Loucy (cell line): Measurements from ENCODE around the gene TBC1D22A.

Experiments
- H2AFZ ChIP-seq: fragments of 200-600 bp; sonication (generic); 2 replicates; pipeline ENCODE4 v1.6.0; 2016; ENCODE audit warnings: antibody characterized with exemption, mild to moderate bottlenecking, low read length, moderate library complexity
- H3F3A ChIP-seq: fragments of 200-600 bp; 2 replicates; pipeline ENCODE4 v1.6.0; 2016; ENCODE audit warnings: antibody characterized with exemption, low read depth, mild to moderate bottlenecking
- H3K27me3 ChIP-seq: fragments of 200-600 bp; sonication (generic); 2 replicates; pipeline ENCODE4 v1.6.1; 2014; ENCODE audit warnings: low read length, mild to moderate bottlenecking; ENCODE audit not compliant: insufficient read depth, poor library complexity, severe bottlenecking
- H3K36me3 ChIP-seq: fragments of 200-600 bp; sonication (generic); 2 replicates; pipeline ENCODE4 v1.6.1; 2016; ENCODE audit warnings: low read length; ENCODE audit not compliant: insufficient read depth
- H3K4me1 ChIP-seq: fragments of 200-600 bp; sonication (generic); 2 replicates; pipeline ENCODE4 v1.5.1; 2014; ENCODE audit warnings: low read length, mild to moderate bottlenecking; ENCODE audit not compliant: insufficient read depth, poor library complexity, severe bottlenecking
- H3K4me2 ChIP-seq: fragments of 200-600 bp; sonication (generic); 2 replicates; pipeline ENCODE4 v1.6.0; 2014; ENCODE audit warnings: antibody characterized with exemption, low read length, low read depth, mild to moderate bottlenecking; ENCODE audit not compliant: poor library complexity, severe bottlenecking
- H3K4me3 ChIP-seq: fragments of 200-600 bp; sonication (generic); 2 replicates; pipeline ENCODE4 v1.5.1; 2014; ENCODE audit warnings: low read length, mild to moderate bottlenecking, mixed read lengths; ENCODE audit not compliant: poor library complexity, severe bottlenecking
- H3K79me2 ChIP-seq: fragments of 200-600 bp; sonication (generic); 2 replicates; pipeline ENCODE4 v1.6.1; 2014; ENCODE audit warnings: low read length; ENCODE audit not compliant: insufficient read depth
- H3K9ac ChIP-seq: fragments of 200-600 bp; sonication (generic); 2 replicates; pipeline ENCODE4 v1.6.0; 2014; ENCODE audit warnings: mild to moderate bottlenecking, low read depth, low read length, moderate library complexity; ENCODE audit not compliant: poor library complexity, severe bottlenecking
- H3K9me2 ChIP-seq: fragments of 200-600 bp; sonication (generic); replicated peaks from 2 replicates; pipeline ENCODE4 v1.6.1; 2016; ENCODE audit warnings: low read depth, low read length, mixed read lengths
- H3K9me3 ChIP-seq: fragments of 200-600 bp; sonication (generic); 2 replicates; pipeline ENCODE4 v1.6.1; 2014; ENCODE audit warnings: mild to moderate bottlenecking, antibody characterized with exemption, low read length, low read depth; ENCODE audit not compliant: insufficient read depth
- H4K20me1 ChIP-seq: fragments of 200-600 bp; sonication (generic); 2 replicates; pipeline ENCODE4 v1.6.0; 2014; ENCODE audit warnings: antibody characterized with exemption, low read length, mild to moderate bottlenecking; ENCODE audit not compliant: insufficient read depth, poor library complexity, severe bottlenecking
- CTCF ChIP-seq: fragments of 200-600 bp; sonication (generic); conservative IDR thresholded peaks from 2 replicates; pipeline ENCODE4 v1.5.1; 2014; ENCODE audit warnings: mild to moderate bottlenecking, antibody characterized with exemption, low read length
- EZH2phosphoT487 ChIP-seq: fragments of 200-600 bp; IDR thresholded peaks from 2 replicates; pipeline ENCODE4 v1.6.1; 2018; ENCODE audit warnings: antibody characterized with exemption, mild to moderate bottlenecking, moderate library complexity, borderline replicate concordance

TBC1D22A gene

GRCh38 chr22:46828323-46828900 lies 66.0 kb downstream of the TBC1D22A start:
- no peak overlapping the region for H3K4me3 ChIP-seq
- H3K4me2 ChIP-seq = no peak overlapping the region
- no peaks in the 10 kb centered on the region for H3K9me3 ChIP-seq
- peaks cover 17% of the 10 kb centered on the region; the same call in 1 of the 2 replicates for H3K36me3 ChIP-seq
- H3K9me2 ChIP-seq = no peaks in the 10 kb centered on the region
- peaks cover 1% of the 10 kb centered on the region for H4K20me1 ChIP-seq
- no peaks in the 10 kb centered on the region for H3K27me3 ChIP-seq
- no peak for TF ChIP-seq EZH2phosphoT487
- TF ChIP-seq CTCF = no peak
- H3K4me1 ChIP-seq = no peaks in the 10 kb centered on the region
- peaks cover 18% of the 10 kb centered on the region; the same call in 1 of the 2 replicates for H3K79me2 ChIP-seq
- no peak overlapping the region for H2AFZ ChIP-seq
- H3F3A ChIP-seq = no peaks in the 10 kb centered on the region
- H3K9ac ChIP-seq = no peak overlapping the region

GRCh38 chr22:46829117-46829891 lies 66.9 kb downstream of the TBC1D22A start:
- no peak overlapping the region for H3K4me2 ChIP-seq
- no peaks in the 10 kb centered on the region for H3K4me1 ChIP-seq
- H2AFZ ChIP-seq = no peak overlapping the region
- no peaks in the 10 kb centered on the region for H3K27me3 ChIP-seq
- H4K20me1 ChIP-seq = no peaks in the 10 kb centered on the region
- peaks cover 18% of the 10 kb centered on the region; the same call in 1 of the 2 replicates for H3K79me2 ChIP-seq
- TF ChIP-seq EZH2phosphoT487 = no peak
- no peak for TF ChIP-seq CTCF
- H3F3A ChIP-seq = no peaks in the 10 kb centered on the region
- no peaks in the 10 kb centered on the region for H3K9me3 ChIP-seq
- H3K9ac ChIP-seq = no peak overlapping the region
- H3K36me3 ChIP-seq = peaks cover 18% of the 10 kb centered on the region; the same call in 1 of the 2 replicates
- H3K9me2 ChIP-seq = no peaks in the 10 kb centered on the region
- no peak overlapping the region for H3K4me3 ChIP-seq

GRCh38 chr22:46829941-46830715 lies 67.7 kb downstream of the TBC1D22A start:
- Histone ChIP-seq H3K9ac (no peak overlapping the region), H3F3A (no peaks in the 10 kb centered on the region), H4K20me1 (no peaks in the 10 kb centered on the region), H3K36me3 (peaks cover 26% of the 10 kb centered on the region; the same call in 1 of the 2 replicates), H3K27me3 (no peaks in the 10 kb centered on the region), H3K4me1 (no peaks in the 10 kb centered on the region), H2AFZ (no peak overlapping the region), H3K4me3 (no peak overlapping the region), H3K4me2 (no peak overlapping the region), H3K9me3 (peaks cover 6% of the 10 kb centered on the region; the same call in 1 of the 2 replicates), H3K79me2 (peaks cover 18% of the 10 kb centered on the region; the same call in 1 of the 2 replicates), H3K9me2 (no peaks in the 10 kb centered on the region)
- TF ChIP-seq CTCF (no peak), EZH2phosphoT487 (no peak)
